GM19438 (cell line): Measurements from ENCODE around the gene MAD2L2.

Source experiments
- ATAC-seq: cut with Tn5 transposase; IDR thresholded peaks from one replicate; pipeline ENCODE4 v1.9.1; 2021; ENCODE audit warnings: low read depth; ENCODE audit not compliant: unreplicated experiment

Gene MAD2L2

GRCh38 chr1:11681071-11681771, at the start of gene MAD2L2:
MAD2L2 (minus strand) TSS chr1:11681148; CDS start chr1:11680601, 547 bp downstream.
- peak; percentile 81 for ATAC-seq

GRCh38 chr1:11730429-11730891, 49.5 kb upstream of the MAD2L2 start:
- ATAC-seq = no peak

GRCh38 chr1:11729498-11730428, 48.8 kb upstream of the MAD2L2 start:
- ATAC-seq = no peak

GRCh38 chr1:11729155-11729497, 48.2 kb upstream of the MAD2L2 start:
- ATAC-seq = no peak

- no peak for ATAC-seq
Observed at GRCh38 chr1:11728126-11728806, 47.3 kb upstream of the MAD2L2 start.

GRCh38 chr1:11727119-11727518, 46.2 kb upstream of the MAD2L2 start:
- no peak for ATAC-seq

- ATAC-seq = no peak
Observed at GRCh38 chr1:11725616-11726015, 44.7 kb upstream of the MAD2L2 start.

- ATAC-seq = no peak
Observed at GRCh38 chr1:11722538-11722937, 41.6 kb upstream of the MAD2L2 start.

- no peak for ATAC-seq
Observed at GRCh38 chr1:11721311-11721710, 40.4 kb upstream of the MAD2L2 start.

GRCh38 chr1:11720525-11720924, 39.6 kb upstream of the MAD2L2 start:
- ATAC-seq = no peak

- ATAC-seq = no peak
Observed at GRCh38 chr1:11720033-11720376, 39.1 kb upstream of the MAD2L2 start.

- no peak for ATAC-seq
Observed at GRCh38 chr1:11719313-11720032, 38.5 kb upstream of the MAD2L2 start.

GRCh38 chr1:11714831-11715575, 34.1 kb upstream of the MAD2L2 start:
- no peak for ATAC-seq

GRCh38 chr1:11713095-11713494, 32.1 kb upstream of the MAD2L2 start:
- no peak for ATAC-seq

GRCh38 chr1:11712285-11712684, 31.3 kb upstream of the MAD2L2 start:
- no peak for ATAC-seq

- ATAC-seq = no peak
Observed at GRCh38 chr1:11711490-11711889, 30.5 kb upstream of the MAD2L2 start.

GRCh38 chr1:11708554-11709350, 27.8 kb upstream of the MAD2L2 start:
- no peak for ATAC-seq

- ATAC-seq = no peak
Observed at GRCh38 chr1:11707621-11708276, 26.8 kb upstream of the MAD2L2 start.

- ATAC-seq = no peak
Observed at GRCh38 chr1:11706292-11706691, 25.3 kb upstream of the MAD2L2 start.
